Measurements from ENCODE around the gene PARP15.

The PARP15 gene

GRCh38 chr3:122594025-122594424 lies 16.6 kb downstream of the PARP15 start:
- Histone ChIP-seq H3K9me3 (ENCODE audit: insufficient read depth, low read depth, low read length) (no peaks in the 10 kb centered on the region), H3K27ac (ENCODE audit: low read depth, low read length) (no peak overlapping the region), H3K23ac (ENCODE audit: low read length) (no peak overlapping the region), H3K36me3 (ENCODE audit: control insufficient read depth in 1 of 2, insufficient read depth in 2 of 2, low read length in 2 of 2) (no peaks in the 10 kb centered on the region), H3K14ac (ENCODE audit: low read length) (no peak overlapping the region), H3K27me3 (ENCODE audit: insufficient read depth, low read length) (no peaks in the 10 kb centered on the region), H4K12ac (ENCODE audit: low read depth, low read length) (no peak overlapping the region), H3K79me2 (ENCODE audit: control insufficient read depth, insufficient read depth, low read length, poor library complexity) (no peaks in the 10 kb centered on the region), H2AFZ (ENCODE audit: insufficient read depth, low read length, poor library complexity) (no peak overlapping the region), H2BK5ac (ENCODE audit: low read depth, low read length, poor library complexity) (no peak overlapping the region), H2AK5ac (ENCODE audit: low read length) (no peak overlapping the region), H2BK120ac (ENCODE audit: insufficient read depth, low read length, poor library complexity) (no peak overlapping the region), H3K79me1 (ENCODE audit: low read length) (no peaks in the 10 kb centered on the region), H4K91ac (ENCODE audit: low read depth, low read length) (no peak overlapping the region), H2BK12ac (ENCODE audit: low read length) (no peak overlapping the region), H3K18ac (ENCODE audit: low read length) (no peak overlapping the region), H3K4me2 (ENCODE audit: low read length) (no peak overlapping the region), H3K9ac (ENCODE audit: low read length) (no peak overlapping the region), H4K8ac (ENCODE audit: low read depth, low read length) (no peak overlapping the region), H3K4me3 (ENCODE audit: low read depth, low read length) (no peak overlapping the region), H3K4ac (ENCODE audit: low read depth, low read length) (no peak overlapping the region), H3K4me1 (ENCODE audit: control insufficient read depth in 1 of 2, insufficient read depth in 2 of 2, low read length in 2 of 2) (no peaks in the 10 kb centered on the region)
- no peak for DNase-seq

GRCh38 chr3:122598151-122598550 lies 20.7 kb downstream of the PARP15 start:
- no CpG with 5 or more reads among the region's 3 CpGs for WGBS (ENCODE audit: extremely low coverage, insufficient coverage, insufficient read length)
- no peaks in the 10 kb centered on the region for H3K36me3 ChIP-seq (ENCODE audit: control insufficient read depth in 1 of 2, insufficient read depth in 2 of 2, low read length in 2 of 2)

GRCh38 chr3:122598556-122598955 lies 21.1 kb downstream of the PARP15 start:
- Histone ChIP-seq H3K14ac (ENCODE audit: low read length) (no peak overlapping the region), H3K4ac (ENCODE audit: low read depth, low read length) (no peak overlapping the region), H2BK12ac (ENCODE audit: low read length) (no peak overlapping the region), H4K12ac (ENCODE audit: low read depth, low read length) (no peak overlapping the region), H3K4me2 (ENCODE audit: low read length) (no peak overlapping the region), H2BK120ac (ENCODE audit: insufficient read depth, low read length, poor library complexity) (no peak overlapping the region), H3K9ac (ENCODE audit: low read length) (no peak overlapping the region), H3K18ac (ENCODE audit: low read length) (no peak overlapping the region), H2BK5ac (ENCODE audit: low read depth, low read length, poor library complexity) (no peak overlapping the region), H3K79me2 (ENCODE audit: control insufficient read depth, insufficient read depth, low read length, poor library complexity) (no peaks in the 10 kb centered on the region), H2AK5ac (ENCODE audit: low read length) (no peak overlapping the region), H4K91ac (ENCODE audit: low read depth, low read length) (no peak overlapping the region), H3K4me1 (ENCODE audit: control insufficient read depth in 1 of 2, insufficient read depth in 2 of 2, low read length in 2 of 2) (no peaks in the 10 kb centered on the region), H3K27me3 (ENCODE audit: insufficient read depth, low read length) (no peaks in the 10 kb centered on the region), H3K9me3 (ENCODE audit: insufficient read depth, low read depth, low read length) (no peaks in the 10 kb centered on the region), H3K4me3 (ENCODE audit: low read depth, low read length) (no peak overlapping the region), H2AFZ (ENCODE audit: insufficient read depth, low read length, poor library complexity) (no peak overlapping the region), H4K8ac (ENCODE audit: low read depth, low read length) (no peak overlapping the region), H3K27ac (ENCODE audit: low read depth, low read length) (no peak overlapping the region), H3K79me1 (ENCODE audit: low read length) (no peaks in the 10 kb centered on the region), H3K23ac (ENCODE audit: low read length) (no peak overlapping the region), H3K36me3 (ENCODE audit: control insufficient read depth in 1 of 2, insufficient read depth in 2 of 2, low read length in 2 of 2) (no peaks in the 10 kb centered on the region)
- no CpG with 5 or more reads among the region's 4 CpGs for WGBS (ENCODE audit: extremely low coverage, insufficient coverage, insufficient read length)
- DNase-seq = no peak

More at GRCh38 chr3:122598151-122598550, 20.7 kb downstream of the PARP15 start:
- no peaks in the 10 kb centered on the region for H3K27me3 ChIP-seq (ENCODE audit: insufficient read depth, low read length)
- H2AK5ac ChIP-seq (ENCODE audit: low read length) = no peak overlapping the region
- H2AFZ ChIP-seq (ENCODE audit: insufficient read depth, low read length, poor library complexity) = no peak overlapping the region
- no peak overlapping the region for H4K91ac ChIP-seq (ENCODE audit: low read depth, low read length)
- H3K4me3 ChIP-seq (ENCODE audit: low read depth, low read length) = no peak overlapping the region
- no peak overlapping the region for H3K27ac ChIP-seq (ENCODE audit: low read depth, low read length)
- H4K8ac ChIP-seq (ENCODE audit: low read depth, low read length) = no peak overlapping the region
- no peak overlapping the region for H3K14ac ChIP-seq (ENCODE audit: low read length)
- H3K4ac ChIP-seq (ENCODE audit: low read depth, low read length) = no peak overlapping the region
- no peak overlapping the region for H3K18ac ChIP-seq (ENCODE audit: low read length)
- H3K4me2 ChIP-seq (ENCODE audit: low read length) = no peak overlapping the region
- no peak overlapping the region for H2BK12ac ChIP-seq (ENCODE audit: low read length)
- no peaks in the 10 kb centered on the region for H3K4me1 ChIP-seq (ENCODE audit: control insufficient read depth in 1 of 2, insufficient read depth in 2 of 2, low read length in 2 of 2)
- H3K9ac ChIP-seq (ENCODE audit: low read length) = no peak overlapping the region
- no peak overlapping the region for H2BK120ac ChIP-seq (ENCODE audit: insufficient read depth, low read length, poor library complexity)
- no peaks in the 10 kb centered on the region for H3K9me3 ChIP-seq (ENCODE audit: insufficient read depth, low read depth, low read length)
- H4K12ac ChIP-seq (ENCODE audit: low read depth, low read length) = no peak overlapping the region
- H3K79me2 ChIP-seq (ENCODE audit: control insufficient read depth, insufficient read depth, low read length, poor library complexity) = no peaks in the 10 kb centered on the region
- no peak overlapping the region for H2BK5ac ChIP-seq (ENCODE audit: low read depth, low read length, poor library complexity)
- H3K23ac ChIP-seq (ENCODE audit: low read length) = no peak overlapping the region
- no peak for DNase-seq
- no peaks in the 10 kb centered on the region for H3K79me1 ChIP-seq (ENCODE audit: low read length)

DNA sequence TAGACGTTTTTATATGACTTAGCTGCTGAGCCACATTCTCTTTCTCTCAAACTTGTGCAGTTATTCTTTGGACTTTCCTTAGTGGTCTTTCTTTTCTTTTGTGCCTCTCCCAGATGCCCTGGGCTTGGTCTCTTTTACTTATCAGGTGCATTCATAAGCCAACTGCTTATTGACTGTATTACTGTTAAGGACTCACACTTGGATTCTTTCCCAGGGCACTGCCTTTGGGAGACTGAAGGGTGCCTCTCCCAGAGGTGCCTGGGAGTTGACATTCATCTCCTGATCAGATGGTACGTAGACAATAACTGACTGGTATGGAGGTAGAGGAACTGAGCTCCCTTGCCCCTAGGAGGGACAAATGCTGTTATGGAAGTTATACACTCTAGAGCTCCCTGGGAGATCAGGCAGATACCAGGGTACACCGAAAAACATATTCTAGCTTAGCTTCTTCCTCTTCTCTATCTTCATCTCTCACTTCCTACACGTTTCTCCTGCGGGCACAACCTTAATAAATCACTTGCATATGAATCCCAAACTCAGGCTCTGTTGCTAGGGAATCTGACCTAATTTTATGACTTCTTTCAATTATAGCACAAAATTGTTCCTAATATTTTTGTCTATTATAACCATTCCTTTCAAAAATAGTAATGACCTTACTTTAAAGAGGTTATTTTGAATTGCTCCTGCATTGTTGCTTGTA lies 24.7 kb downstream of the PARP15 start:
- no peak for DNase-seq
- no peak overlapping the region for H3K27ac ChIP-seq (ENCODE audit: low read depth, low read length)
- H3K27me3 ChIP-seq (ENCODE audit: insufficient read depth, low read length) = no peaks in the 10 kb centered on the region
- H3K4me2 ChIP-seq (ENCODE audit: low read length) = no peak overlapping the region
- no peak overlapping the region for H4K12ac ChIP-seq (ENCODE audit: low read depth, low read length)
- H3K79me2 ChIP-seq (ENCODE audit: control insufficient read depth, insufficient read depth, low read length, poor library complexity) = no peaks in the 10 kb centered on the region
- H2AK5ac ChIP-seq (ENCODE audit: low read length) = no peak overlapping the region
- H3K9ac ChIP-seq (ENCODE audit: low read length) = no peak overlapping the region
- H4K91ac ChIP-seq (ENCODE audit: low read depth, low read length) = no peak overlapping the region
- no peak overlapping the region for H2BK120ac ChIP-seq (ENCODE audit: insufficient read depth, low read length, poor library complexity)
- no peak overlapping the region for H4K8ac ChIP-seq (ENCODE audit: low read depth, low read length)
- WGBS (ENCODE audit: extremely low coverage, insufficient coverage, insufficient read length) = 100% methylated on average over 2 of the region's 5 CpGs
- no peaks in the 10 kb centered on the region for H3K79me1 ChIP-seq (ENCODE audit: low read length)
- H3K4me1 ChIP-seq (ENCODE audit: control insufficient read depth in 1 of 2, insufficient read depth in 2 of 2, low read length in 2 of 2) = no peaks in the 10 kb centered on the region
- H3K4ac ChIP-seq (ENCODE audit: low read depth, low read length) = no peak overlapping the region
- no peak overlapping the region for H2BK5ac ChIP-seq (ENCODE audit: low read depth, low read length, poor library complexity)
- H3K18ac ChIP-seq (ENCODE audit: low read length) = no peak overlapping the region
- no peak overlapping the region for H3K4me3 ChIP-seq (ENCODE audit: low read depth, low read length)
- H2BK12ac ChIP-seq (ENCODE audit: low read length) = no peak overlapping the region
- H2AFZ ChIP-seq (ENCODE audit: insufficient read depth, low read length, poor library complexity) = no peak overlapping the region
- no peak overlapping the region for H3K23ac ChIP-seq (ENCODE audit: low read length)
- no peaks in the 10 kb centered on the region for H3K9me3 ChIP-seq (ENCODE audit: insufficient read depth, low read depth, low read length)
- no peaks in the 10 kb centered on the region for H3K36me3 ChIP-seq (ENCODE audit: control insufficient read depth in 1 of 2, insufficient read depth in 2 of 2, low read length in 2 of 2)
- no peak overlapping the region for H3K14ac ChIP-seq (ENCODE audit: low read length)
